ENCODE measurements around the gene BEST2. TPM values are rescaled to one million over a fixed set of nuclear protein-coding genes. Genes with fewer than 3 reads are reported as not detected.
"Not testable (repeated sequence)": the region's sequence is repeated elsewhere in the genome, so short reads cannot be mapped to it uniquely, and the experiment has no call there.

The BEST2 gene
- total RNA-seq, 1 experiment from 2014 or later = 0.30 TPM

DNA sequence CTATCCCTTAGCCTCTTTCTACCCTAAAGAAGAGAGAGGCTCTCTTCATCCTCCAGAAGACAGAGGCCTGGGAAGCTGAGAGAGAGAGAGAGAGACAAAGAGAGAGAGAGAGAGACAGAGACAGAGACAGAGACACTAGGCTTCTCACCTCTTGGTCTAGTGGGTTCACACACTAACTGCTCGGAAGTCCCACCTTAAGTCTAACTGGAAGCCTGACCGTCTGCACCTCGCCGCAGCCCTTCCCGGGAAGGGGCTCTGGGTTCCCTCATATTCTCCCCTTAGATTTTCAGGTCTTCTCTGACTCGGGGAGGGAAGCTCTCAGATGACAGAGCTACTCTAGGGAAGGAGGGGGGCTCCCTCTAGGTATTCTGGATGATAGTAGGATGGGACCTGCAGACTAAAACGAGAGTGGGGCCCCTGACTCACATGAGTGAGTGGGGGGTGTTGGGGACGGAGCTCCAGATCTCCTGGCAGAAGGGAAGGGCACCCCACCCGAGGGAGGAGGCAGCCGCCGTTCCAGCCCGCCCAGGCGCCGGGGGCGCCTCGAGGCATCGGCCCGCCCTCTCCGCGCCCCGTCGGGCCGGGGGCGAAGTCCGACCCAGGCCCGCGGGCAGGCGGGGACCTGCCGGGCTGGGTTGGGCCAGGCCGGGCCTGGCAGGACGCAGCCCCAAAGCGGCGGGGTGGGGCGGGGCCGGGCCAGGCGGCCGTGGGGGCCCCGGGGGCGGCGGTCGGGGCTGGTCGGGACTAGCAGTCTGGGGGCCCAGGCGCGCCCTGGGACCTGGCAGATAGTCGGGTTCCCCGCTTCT, 37.7 kb downstream of the BEST2 start:
- Histone ChIP-seq H3K36me3 (peaks cover 16% of the 10 kb centered on the region), H3K9me3 (no peaks in the 10 kb centered on the region), H3K27me3 (no peaks in the 10 kb centered on the region), H3K4me3 (peak overlapping the region; percentile 89)
- no peak for DNase-seq

DNA sequence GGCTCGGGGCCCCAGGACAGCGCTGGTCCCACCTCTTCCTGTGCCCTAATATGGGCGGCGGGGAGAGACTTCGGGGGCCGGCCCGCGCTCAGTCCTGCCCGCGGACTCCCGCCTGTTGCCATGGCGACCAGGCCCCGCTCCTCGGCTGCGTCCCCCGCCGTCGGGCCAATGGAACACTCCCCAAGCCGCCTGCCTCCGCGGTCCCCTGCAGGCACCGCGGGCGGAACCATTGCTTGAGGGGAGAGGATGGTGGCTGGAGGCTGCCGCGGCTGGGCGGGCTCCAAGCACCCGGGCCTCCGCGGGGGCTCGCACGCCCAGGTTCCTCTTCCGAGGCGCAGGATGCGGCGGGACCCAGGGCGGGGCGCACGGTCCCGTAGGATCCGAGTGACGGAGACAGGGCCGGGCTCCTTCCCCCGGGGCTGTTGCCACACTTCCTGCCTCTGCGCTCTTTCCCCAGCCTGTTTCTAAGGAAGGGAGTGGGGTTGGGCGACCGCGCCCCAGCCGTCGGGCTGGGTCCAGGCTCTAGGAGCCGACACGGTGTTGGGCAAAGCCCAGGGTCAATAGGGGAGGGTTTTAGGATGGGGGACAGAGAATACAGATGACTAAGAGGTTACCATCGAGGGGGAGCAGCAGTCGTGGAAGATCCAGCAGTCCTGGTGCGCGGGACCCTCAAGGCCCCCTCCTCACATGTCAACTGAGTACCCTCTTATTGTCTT, 38.5 kb downstream of the BEST2 start:
- Histone ChIP-seq H3K36me3 (peaks cover 16% of the 10 kb centered on the region), H3K27me3 (no peaks in the 10 kb centered on the region), H3K9me3 (no peaks in the 10 kb centered on the region), H3K4me3 (peak overlapping the region; percentile 89)
- DNase-seq = peak; percentile 100

DNA sequence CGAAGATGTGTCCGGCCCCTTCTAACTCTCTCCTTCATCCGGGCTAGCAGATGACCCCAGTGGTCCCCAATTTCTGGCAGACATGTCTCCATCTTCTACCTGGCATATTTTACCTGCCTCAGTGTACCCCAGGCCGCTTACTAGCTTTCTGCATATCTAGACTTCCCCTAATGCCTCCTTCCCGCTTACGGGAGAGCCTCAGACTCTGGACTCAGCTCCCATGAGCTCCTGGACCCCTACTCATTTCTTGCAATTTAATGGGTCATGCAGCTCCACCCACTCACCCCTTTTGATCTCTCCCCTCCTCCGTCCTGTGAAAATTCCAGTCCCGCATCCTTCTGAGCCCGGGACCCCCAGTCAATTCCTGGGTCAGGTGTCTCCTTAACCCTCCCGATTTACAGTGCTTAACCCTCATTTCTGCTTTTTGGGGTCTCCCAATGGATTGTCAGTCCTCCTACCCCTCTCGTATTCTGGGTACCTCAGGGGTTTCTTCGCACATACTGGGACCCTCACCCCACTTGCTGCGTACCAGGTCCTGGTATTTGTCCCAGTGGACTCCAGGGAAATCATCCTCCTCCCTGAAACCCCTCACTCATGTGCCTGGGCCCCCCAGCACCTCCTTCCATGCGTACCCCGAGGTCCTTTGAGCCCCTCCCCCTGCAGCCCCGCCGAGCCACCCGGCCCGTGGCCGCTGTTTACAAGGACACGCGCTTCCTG, 39.2 kb downstream of the BEST2 start:
- Histone ChIP-seq H3K9me3 (no peaks in the 10 kb centered on the region), H3K4me3 (peak overlapping the region; percentile 89), H3K27me3 (no peaks in the 10 kb centered on the region), H3K36me3 (peaks cover 16% of the 10 kb centered on the region)
- no peak for DNase-seq

DNA sequence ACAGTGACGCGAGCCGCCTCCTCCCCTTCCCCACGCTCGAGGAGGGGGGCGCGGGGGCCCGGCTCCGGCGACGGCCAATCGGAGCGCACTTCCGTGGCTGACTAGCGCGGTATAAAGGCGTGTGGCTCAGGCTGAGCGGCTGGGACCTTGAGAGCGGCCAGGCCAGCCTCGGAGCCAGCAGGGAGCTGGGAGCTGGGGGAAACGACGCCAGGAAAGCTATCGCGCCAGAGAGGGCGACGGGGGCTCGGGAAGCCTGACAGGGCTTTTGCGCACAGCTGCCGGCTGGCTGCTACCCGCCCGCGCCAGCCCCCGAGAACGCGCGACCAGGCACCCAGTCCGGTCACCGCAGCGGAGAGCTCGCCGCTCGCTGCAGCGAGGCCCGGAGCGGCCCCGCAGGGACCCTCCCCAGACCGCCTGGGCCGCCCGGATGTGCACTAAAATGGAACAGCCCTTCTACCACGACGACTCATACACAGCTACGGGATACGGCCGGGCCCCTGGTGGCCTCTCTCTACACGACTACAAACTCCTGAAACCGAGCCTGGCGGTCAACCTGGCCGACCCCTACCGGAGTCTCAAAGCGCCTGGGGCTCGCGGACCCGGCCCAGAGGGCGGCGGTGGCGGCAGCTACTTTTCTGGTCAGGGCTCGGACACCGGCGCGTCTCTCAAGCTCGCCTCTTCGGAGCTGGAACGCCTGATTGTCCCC, 39.9 kb downstream of the BEST2 start, which contains the start of gene JUNB:
JUNB (plus strand) TSS at position 142 of the 706 bp plus-strand sequence; CDS start at position 428, 286 bp downstream.
- Histone ChIP-seq H3K27me3 (no peaks in the 10 kb centered on the region), H3K36me3 (peaks cover 16% of the 10 kb centered on the region), H3K4me3 (peak within 1 kb of the TSS; percentile 89), H3K9me3 (no peaks in the 10 kb centered on the region)
- DNase-seq = peak; percentile 100

DNA sequence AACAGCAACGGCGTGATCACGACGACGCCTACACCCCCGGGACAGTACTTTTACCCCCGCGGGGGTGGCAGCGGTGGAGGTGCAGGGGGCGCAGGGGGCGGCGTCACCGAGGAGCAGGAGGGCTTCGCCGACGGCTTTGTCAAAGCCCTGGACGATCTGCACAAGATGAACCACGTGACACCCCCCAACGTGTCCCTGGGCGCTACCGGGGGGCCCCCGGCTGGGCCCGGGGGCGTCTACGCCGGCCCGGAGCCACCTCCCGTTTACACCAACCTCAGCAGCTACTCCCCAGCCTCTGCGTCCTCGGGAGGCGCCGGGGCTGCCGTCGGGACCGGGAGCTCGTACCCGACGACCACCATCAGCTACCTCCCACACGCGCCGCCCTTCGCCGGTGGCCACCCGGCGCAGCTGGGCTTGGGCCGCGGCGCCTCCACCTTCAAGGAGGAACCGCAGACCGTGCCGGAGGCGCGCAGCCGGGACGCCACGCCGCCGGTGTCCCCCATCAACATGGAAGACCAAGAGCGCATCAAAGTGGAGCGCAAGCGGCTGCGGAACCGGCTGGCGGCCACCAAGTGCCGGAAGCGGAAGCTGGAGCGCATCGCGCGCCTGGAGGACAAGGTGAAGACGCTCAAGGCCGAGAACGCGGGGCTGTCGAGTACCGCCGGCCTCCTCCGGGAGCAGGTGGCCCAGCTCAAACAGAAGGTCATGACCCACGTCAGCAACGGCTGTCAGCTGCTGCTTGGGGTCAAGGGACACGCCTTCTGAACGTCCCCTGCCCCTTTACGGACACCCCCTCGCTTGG, 40.7 kb downstream of the BEST2 start:
- Histone ChIP-seq H3K4me3 (peak overlapping the region; percentile 89), H3K9me3 (no peaks in the 10 kb centered on the region), H3K36me3 (peaks cover 16% of the 10 kb centered on the region), H3K27me3 (no peaks in the 10 kb centered on the region)
- peak; percentile 85 for DNase-seq

DNA sequence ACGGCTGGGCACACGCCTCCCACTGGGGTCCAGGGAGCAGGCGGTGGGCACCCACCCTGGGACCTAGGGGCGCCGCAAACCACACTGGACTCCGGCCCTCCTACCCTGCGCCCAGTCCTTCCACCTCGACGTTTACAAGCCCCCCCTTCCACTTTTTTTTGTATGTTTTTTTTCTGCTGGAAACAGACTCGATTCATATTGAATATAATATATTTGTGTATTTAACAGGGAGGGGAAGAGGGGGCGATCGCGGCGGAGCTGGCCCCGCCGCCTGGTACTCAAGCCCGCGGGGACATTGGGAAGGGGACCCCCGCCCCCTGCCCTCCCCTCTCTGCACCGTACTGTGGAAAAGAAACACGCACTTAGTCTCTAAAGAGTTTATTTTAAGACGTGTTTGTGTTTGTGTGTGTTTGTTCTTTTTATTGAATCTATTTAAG, 41.3 kb downstream of the BEST2 start:
- Histone ChIP-seq H3K36me3 (peaks cover 16% of the 10 kb centered on the region), H3K4me3 (peak overlapping the region; percentile 89), H3K27me3 (no peaks in the 10 kb centered on the region), H3K9me3 (no peaks in the 10 kb centered on the region)
- no peak for DNase-seq

DNA sequence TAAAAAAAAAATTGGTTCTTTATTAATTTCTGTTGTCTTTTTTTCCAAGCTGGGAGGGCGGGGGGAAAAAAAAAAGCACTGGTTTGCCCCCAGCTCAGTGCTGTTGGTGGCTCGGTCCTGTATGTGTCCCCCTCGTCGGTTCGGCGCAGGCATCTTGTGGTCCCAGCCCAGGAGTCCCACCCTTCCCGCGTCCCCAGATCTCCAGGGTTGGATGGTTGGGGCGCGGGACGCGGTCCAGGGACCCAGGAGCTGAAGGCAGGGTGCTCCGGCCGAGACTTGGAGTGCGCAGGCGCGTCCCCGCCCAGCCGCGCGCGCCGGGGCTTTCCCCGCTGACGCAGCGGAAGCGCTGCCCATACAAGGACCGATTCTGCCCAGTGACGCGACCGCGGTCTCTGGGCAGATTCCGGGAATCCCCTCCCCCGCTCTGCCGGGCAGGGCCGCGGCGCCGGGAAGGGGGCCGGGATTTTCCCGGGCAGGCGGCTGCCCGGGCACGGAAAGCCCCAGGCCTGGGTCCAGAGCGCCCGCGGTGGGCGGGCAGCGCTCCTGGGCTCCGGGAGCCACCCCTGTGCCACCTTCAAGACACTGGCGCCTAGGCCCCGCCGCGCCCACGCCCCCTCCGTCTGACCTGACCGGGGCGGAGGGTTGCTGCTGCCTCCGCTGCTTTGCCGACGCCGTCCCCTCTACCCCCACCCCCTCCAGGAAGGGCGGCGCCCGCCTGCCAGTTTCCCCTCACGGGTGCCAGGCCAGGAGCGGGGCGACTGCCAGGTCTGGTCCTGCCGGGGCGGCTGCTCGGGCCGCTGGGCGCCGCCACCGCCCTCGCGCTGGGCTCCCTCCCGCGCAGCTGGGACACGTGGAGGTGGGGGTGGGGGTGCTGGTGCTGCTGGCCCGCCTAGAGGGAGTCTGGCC, 42.0 kb downstream of the BEST2 start:
- Histone ChIP-seq H3K27me3 (no peaks in the 10 kb centered on the region), H3K9me3 (no peaks in the 10 kb centered on the region), H3K4me3 (peak overlapping the region; percentile 89)

DNA sequence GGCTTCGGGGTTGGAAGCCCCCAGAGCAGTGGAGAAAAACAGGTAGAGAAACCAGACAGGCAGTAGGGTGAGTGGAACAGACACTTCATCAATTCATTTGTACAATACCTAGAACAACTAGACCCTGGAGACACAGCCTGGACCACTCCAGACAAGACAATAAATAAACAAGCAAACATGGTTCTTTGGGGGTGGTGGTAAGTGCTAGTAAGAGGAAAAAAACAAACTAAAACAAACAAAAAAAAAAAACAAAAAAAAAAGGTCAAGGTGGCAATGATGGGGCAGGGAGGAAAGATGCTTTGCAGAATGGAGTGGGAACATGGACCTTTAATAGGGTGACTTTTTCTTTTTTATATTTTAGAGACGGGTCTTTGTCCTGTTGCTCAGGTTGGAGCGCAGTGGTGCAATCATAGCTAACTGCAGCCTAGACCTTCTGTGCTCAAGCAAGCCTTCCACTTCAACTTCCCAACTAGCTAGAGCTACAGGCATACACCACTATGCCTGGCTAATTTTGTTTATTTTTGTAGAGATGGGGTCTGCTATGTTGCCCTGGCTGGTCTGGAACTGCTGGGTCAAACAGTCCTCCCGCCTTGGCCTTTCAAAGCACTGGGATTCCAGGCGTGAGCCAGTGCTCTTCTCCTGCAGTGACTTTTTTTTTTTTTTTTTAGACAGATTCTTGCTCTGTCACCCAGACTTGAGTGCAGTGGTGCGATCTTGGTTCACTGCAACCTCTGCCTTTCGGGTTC, 42.8 kb downstream of the BEST2 start:
- DNase-seq = no peak
- Histone ChIP-seq H3K36me3 (peaks cover 16% of the 10 kb centered on the region), H3K9me3 (no peaks in the 10 kb centered on the region), H3K27me3 (no peaks in the 10 kb centered on the region), H3K4me3 (peak overlapping the region; percentile 89)

More for the DNA sequence above, 42.0 kb downstream of the BEST2 start:
- peaks cover 16% of the 10 kb centered on the region for H3K36me3 ChIP-seq
- peak; percentile 100 for DNase-seq

DNA sequence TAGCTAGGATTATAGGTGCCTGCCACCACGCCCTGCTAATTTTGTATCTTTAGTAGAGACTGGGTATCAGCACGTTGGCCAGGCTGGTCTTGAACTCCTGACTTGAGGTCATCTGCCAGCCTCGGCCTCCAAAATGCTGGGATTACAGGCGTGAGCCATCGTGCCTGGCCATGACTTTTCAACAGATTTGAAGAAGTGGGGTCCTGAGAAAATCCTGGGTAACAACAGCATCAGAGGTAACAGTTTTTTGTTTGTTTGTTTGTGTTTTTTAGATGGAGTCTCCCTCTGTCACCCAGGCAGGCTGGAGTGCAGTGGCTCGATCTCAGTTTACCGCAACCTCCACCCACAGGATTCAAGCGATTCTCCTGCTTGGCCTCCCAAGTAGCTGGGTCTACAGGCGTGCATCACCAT, 43.4 kb downstream of the BEST2 start:
- H3K27me3 ChIP-seq = no peaks in the 10 kb centered on the region
- H3K36me3 ChIP-seq = peaks cover 22% of the 10 kb centered on the region
- DNase-seq = no peak
- no peaks in the 10 kb centered on the region for H3K9me3 ChIP-seq
- no peak overlapping the region for H3K4me3 ChIP-seq

DNA sequence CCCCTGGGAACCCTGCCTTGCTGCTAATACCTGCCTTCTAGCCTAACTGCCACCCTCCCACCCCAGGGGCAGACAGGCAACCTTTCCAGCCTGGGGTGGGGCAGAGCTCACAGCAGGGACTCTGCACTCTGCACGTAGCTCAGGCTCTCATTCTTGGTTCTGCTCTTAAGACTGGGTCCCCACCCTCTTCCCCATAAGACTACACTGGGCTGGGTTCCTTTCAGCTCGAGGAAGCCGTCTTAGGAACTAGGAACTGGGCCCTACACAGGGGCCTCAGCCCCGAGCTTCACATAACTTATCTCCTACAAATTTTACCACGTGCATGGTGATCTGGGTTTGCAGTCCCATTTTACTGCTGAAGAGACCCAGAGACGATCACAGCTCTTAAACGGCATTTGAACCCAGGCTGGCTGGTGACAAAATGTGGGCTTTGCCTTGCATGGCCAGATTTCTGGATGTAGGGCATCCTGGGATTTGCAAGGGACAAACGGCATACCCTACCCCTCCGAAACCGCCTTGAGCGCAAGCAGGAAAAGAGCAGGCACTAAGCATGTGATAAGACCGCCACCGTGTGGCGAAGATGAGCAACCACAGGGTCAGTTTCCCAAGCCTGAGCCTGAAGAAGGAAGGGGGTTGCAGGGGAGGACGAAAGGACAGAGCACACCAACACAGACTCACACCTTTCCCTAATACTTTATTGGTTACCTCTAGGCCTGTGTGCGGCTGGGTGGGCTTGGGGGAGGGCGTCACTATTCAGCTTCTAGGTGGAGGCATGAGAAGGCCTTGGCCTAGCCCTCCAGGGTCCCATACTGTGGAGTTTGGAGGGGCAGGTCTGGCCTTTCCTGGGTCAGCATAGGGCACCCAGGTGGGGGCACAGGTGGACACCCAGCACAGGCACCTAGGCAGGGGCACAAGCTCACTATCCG, 44.8 kb downstream of the BEST2 start:
- peak; percentile 81 for DNase-seq
- Histone ChIP-seq H3K27me3 (no peaks in the 10 kb centered on the region), H3K4me3 (no peak overlapping the region), H3K36me3 (peaks cover 33% of the 10 kb centered on the region), H3K9me3 (no peaks in the 10 kb centered on the region)

DNA sequence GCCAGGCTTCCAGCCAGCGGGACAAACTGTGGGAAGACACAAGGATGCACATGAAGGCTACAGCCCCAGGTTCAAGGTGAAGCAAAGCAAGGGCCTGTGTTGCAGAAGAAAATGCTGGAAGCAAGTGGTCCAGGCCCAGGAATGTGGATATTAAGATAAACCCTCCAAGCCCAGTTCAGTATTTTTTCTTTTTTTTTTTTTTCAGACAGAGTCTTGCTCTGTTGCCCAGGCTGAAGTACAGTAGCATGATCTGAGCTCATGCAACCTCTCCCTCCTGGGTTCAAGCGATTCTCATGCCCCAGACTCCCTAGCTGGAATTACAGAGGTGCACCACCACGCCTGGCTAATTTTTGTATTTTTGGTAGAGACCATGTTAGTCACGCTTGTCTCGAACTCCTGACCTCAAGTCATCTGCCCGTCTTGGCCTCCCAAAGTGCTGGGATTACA, 45.6 kb downstream of the BEST2 start:
- Histone ChIP-seq H3K9me3 (no peaks in the 10 kb centered on the region), H3K4me3 (no peak overlapping the region), H3K36me3 (peaks cover 29% of the 10 kb centered on the region), H3K27me3 (no peaks in the 10 kb centered on the region)
- no peak for DNase-seq

DNA sequence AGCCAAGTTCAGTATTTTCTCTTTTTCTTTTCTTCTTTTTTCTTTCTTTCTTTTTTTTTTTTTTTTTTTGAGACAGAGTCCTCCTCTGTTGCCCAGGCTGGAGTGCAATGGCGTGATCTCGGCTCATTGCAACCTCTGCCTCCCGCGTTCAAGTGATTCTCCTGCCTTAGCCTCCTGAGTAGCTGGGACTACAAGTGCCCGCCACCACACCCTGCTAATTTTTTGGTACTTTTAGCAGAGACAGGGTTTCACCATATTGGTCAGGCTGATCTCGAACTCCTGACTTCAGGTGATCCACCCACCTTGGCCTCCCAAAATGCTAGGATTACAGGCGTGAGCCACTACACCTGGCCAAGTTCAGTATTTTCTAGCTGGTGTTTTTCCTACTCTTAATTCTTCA, 46.0 kb downstream of the BEST2 start:
- not testable (repeated sequence) for H3K27me3 ChIP-seq, H3K9me3 ChIP-seq, DNase-seq, H3K4me3 ChIP-seq
- H3K36me3 ChIP-seq = peaks cover 25% of the 10 kb centered on the region

DNA sequence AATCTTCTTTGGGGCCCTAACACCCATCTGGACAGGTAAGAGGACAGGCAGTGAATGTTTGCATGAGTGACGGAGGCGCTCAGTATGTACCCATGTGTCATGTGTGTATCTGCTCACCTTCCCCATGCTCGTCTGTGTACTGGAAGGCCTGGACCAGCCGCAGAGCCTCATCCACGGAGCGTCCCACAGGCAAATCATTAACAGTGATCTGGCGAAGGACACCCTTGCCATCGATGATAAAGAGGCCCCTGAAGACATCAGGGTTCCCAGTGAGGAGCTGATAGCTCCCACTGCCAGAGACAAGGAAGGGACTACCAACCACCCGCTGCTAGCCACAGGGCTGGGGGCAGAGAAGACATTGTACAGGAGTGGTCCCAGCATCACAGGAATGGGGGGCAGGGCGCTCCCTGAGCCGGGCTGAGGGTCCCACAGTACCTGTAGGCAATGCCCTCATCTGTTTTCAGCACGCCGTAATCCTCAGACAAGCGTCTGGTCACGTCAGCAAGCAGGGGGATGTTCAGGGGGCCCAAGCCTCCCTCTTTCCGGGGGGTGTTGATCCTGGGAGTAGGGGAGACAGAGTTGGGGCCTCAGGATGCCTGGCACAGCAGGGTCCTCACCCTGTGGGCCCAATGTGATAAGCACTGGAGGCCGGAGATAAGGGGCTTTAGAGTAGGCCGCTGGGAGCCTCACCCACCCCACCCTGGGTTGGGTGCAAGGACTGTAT, 48.3 kb downstream of the BEST2 start:
- H3K4me3 ChIP-seq = no peak overlapping the region
- H3K36me3 ChIP-seq = peaks cover 18% of the 10 kb centered on the region
- no peak for DNase-seq

More for the DNA sequence above, 48.3 kb downstream of the BEST2 start:
- Histone ChIP-seq H3K27me3 (no peaks in the 10 kb centered on the region), H3K9me3 (no peaks in the 10 kb centered on the region)

Data from MG63 (cell line).